GM12875 (cell line): ENCODE results near the gene DACH1.

ENCODE experiments used
- H3K4me3 ChIP-seq: one replicate; pipeline ENCODE4 v1.5.1; 2011; ENCODE audit warnings: low read depth, low read length, control low read depth
- TF ChIP-seq, protein P1 (sequence below): IDR thresholded peaks from 2 replicates; pipeline ENCODE4 v1.5.1; 2011; ENCODE audit warnings: low read depth, mild to moderate bottlenecking, control low read depth, inconsistent platforms, low read length, moderate library complexity, borderline replicate concordance; ENCODE audit not compliant: insufficient read depth

The DACH1 gene

GRCh38 chr13:71481501-71481900 lies 385.5 kb downstream of the DACH1 start:
- no peak overlapping the region for H3K4me3 ChIP-seq
- TF ChIP-seq, protein P1, sequence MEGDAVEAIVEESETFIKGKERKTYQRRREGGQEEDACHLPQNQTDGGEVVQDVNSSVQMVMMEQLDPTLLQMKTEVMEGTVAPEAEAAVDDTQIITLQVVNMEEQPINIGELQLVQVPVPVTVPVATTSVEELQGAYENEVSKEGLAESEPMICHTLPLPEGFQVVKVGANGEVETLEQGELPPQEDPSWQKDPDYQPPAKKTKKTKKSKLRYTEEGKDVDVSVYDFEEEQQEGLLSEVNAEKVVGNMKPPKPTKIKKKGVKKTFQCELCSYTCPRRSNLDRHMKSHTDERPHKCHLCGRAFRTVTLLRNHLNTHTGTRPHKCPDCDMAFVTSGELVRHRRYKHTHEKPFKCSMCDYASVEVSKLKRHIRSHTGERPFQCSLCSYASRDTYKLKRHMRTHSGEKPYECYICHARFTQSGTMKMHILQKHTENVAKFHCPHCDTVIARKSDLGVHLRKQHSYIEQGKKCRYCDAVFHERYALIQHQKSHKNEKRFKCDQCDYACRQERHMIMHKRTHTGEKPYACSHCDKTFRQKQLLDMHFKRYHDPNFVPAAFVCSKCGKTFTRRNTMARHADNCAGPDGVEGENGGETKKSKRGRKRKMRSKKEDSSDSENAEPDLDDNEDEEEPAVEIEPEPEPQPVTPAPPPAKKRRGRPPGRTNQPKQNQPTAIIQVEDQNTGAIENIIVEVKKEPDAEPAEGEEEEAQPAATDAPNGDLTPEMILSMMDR: no peak

DNA sequence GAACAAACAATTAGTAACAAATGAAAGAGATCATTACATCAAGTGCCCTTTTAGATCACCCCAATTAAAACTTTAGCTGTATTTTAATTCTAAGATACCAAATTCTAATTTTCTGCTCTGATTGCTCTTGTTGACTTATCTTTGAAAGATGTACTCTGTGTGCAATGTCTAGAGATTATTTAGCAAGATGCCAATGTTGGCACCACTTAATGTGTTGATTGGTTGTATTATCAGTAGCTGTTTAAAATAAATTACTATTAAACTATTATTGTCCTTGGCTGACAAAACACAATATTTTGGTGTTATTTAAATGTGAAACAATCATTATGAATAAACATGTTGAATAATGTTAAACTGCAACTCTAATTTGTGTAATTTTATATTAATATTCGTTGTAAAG lies 386.0 kb downstream of the DACH1 start:
- no peak overlapping the region for H3K4me3 ChIP-seq
- TF ChIP-seq, protein P1: no peak

DNA sequence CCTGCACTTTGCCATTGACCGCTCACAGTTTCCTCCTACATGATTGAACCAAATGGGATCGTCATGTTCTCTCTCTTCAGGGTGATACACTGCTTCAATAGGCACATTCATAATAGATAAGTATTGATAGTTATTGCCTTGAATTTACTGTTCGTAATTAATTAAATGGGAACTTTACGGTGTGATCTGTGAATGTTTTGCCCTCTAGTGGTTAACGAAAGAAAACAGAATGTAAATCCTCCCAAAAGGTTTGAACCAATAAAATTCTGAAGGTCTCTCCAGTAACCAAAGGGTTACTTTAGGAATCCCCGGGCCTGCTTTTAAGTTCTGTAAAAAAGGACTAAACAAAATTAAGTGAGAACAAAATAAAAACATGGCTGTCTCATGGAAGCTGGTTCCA lies 389.3 kb downstream of the DACH1 start:
- TF ChIP-seq, protein P1: no peak
- H3K4me3 ChIP-seq: no peak overlapping the region

DNA sequence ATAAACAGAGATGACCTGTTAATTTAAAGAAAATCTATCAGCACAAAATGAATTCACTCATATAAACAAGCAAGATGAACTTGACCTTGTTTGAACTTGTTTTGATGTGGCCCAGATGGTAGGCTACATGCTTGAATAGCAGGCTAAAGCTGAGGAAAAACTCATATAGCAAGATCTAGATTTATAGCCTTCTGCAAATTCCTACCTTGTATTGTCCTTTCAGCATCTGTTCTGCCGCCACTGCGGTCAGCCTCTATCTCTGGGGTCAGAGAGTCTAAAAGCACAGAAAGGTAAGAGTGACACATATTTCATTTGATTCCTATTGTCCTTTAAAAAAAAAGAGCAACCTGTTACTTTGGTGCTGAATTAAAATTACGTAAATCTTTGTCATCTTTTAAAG lies 392.1 kb downstream of the DACH1 start:
- TF ChIP-seq, protein P1: no peak

GRCh38 chr13:71469626-71470025 lies 397.4 kb downstream of the DACH1 start:
- TF ChIP-seq, protein P1: no peak
- no peak overlapping the region for H3K4me3 ChIP-seq

More for the DNA sequence above, 392.1 kb downstream of the DACH1 start:
- H3K4me3 ChIP-seq: no peak overlapping the region

GRCh38 chr13:71464686-71465085 lies 402.3 kb downstream of the DACH1 start:
- TF ChIP-seq, protein P1: no peak
- no peak overlapping the region for H3K4me3 ChIP-seq

- TF ChIP-seq, protein P1: no peak
- H3K4me3 ChIP-seq: no peak overlapping the region
Measured at GRCh38 chr13:71461892-71462291, 405.1 kb downstream of the DACH1 start.
